Measurements from ENCODE around the gene RASIP1. TPM values are rescaled to one million over a fixed set of nuclear protein-coding genes. Genes with fewer than 3 reads are reported as not detected.

The RASIP1 gene
- total RNA-seq, 2 donors from 2014 or later = 11.6 to 12.3 TPM

DNA sequence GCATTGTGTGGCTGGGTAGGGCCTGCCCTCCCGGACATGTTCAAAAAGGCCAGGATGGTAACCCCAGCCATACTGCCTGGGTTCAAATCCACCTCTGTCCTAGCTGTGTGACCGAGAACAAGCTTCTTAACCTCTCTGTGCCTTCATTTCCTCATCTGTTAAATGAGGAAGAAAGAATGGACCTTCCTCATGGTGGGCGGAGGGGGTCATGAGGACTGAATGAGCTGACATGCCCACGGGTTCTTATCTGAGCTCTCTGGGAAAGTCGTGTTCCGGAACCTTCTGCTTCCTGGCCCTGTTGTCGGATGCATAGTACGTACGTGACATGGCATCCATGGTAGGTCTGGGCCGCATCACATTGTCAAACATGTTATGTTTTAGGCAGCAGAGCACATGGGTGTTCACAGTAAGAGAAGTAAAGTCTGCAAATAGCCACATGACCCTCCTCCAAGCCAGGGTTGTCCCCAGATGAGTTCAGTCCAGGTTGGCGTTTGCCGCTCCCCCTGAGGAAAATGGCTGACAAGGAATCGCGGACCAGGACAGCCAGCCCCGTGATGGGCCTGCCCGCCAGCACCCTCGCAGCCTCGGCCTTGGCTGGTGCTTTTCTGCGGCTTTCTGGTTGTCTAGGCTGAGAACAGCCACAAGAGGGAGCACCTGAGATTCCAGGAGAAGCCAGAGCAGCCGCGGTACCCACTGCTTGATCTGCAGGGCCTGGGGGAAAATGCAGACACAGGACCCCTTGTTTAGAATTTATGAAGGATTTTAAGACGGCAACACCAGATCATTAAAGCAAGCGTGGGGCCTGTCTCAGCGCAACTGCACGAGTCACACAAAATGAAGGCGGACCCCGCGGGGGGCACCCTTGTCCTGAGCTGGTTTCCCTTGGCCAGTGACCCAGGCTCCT is 65.2 kb downstream of the RASIP1 start:
- no peaks in the 10 kb centered on the region for H3K9me3 ChIP-seq
- peak; percentile 49 for DNase-seq (ENCODE audit: low spot score)
- peaks cover 0 to 3% of the 10 kb centered on the region in 2 donors for H3K4me1 ChIP-seq (ENCODE audit: control insufficient read depth in 1 of 2, low read depth in 2 of 2)
- peak overlapping the region; percentile 20 for H3K4me3 ChIP-seq
- peak; percentile 46 for ATAC-seq (ENCODE audit: insufficient number of reproducible peaks, low FRiP score, low read depth)
- TF ChIP-seq CTCF (IDR thresholded peaks at IDR 0.05) = peak; percentile 88
- H3K36me3 ChIP-seq = no peaks in the 10 kb centered on the region
- H3K27ac ChIP-seq = no peak overlapping the region
- H3K27me3 ChIP-seq (replicated peaks; ENCODE audit: insufficient read depth) = no peaks in the 10 kb centered on the region

DNA sequence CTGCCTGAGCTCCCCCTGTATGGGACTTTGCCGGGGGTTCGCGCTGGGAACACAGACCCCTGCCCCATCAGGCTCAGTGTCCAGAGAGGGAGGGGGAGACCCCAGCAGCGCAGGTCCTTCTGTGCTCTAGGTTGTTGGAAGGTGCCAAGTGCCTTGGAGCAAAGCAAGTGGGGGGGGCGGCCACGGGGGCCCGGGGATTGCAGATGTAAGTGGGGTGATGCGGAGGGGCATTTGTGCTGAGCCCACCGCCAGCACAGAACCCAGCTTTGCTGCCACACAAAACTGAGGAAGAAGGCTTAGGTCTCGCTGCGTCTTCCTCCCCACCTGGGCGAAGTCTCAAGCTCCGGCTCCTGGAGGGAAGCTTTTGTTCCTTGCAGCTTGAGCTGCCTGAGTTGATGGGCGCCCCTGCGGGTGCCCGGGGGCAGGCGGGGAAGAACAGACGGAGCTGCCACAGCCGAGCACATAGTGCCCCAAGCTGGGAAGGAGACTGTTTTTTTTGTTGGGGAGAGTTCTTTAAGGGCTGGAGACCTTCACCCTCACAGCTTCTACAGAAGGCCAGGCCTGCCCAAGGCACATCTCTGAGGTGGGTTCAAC is 66.1 kb downstream of the RASIP1 start:
- no peak for DNase-seq (ENCODE audit: low spot score)
- Histone ChIP-seq H3K27me3 (replicated peaks; ENCODE audit: insufficient read depth) (no peaks in the 10 kb centered on the region), H3K4me3 (no peak overlapping the region), H3K27ac (no peak overlapping the region), H3K36me3 (no peaks in the 10 kb centered on the region), H3K9me3 (no peaks in the 10 kb centered on the region), H3K4me1 (ENCODE audit: control insufficient read depth in 1 of 2, low read depth in 2 of 2) (peaks cover 0 to 3% of the 10 kb centered on the region in 2 donors)
- ATAC-seq (ENCODE audit: insufficient number of reproducible peaks, low FRiP score, low read depth) = no peak
- no peak for TF ChIP-seq CTCF (IDR thresholded peaks at IDR 0.05)

DNA sequence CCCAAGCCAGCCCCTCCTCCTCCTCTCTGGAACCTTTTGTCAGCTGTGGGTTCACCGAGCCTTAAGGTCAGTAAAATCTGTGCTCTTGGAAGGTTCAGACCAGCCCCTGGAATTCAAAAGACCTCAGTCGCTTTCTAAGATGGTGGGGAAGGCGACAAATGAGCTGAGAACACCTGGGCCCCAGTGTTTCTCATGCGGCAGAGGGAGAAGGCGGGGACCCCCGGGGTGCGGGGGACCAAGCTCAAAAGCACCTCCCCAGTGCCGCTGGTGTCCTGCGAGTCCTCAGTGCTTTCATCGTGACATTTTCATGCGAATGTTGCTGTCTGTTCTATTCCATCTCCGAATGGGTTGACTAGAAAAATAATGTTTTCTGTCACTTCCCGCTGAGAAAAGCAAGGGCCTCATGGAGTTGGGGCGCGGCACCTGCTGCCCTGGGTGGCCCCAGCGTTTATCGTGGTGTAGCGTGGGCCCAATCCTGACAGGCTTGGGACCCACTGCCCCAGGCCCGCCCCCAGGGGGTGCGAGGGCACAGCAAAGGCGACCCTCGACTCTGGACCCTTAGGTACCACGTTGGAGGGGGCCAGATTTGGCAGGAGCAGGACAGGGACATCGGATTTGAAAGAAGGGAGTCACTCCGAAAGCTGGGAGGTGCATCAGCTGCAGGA is 66.8 kb downstream of the RASIP1 start:
- Histone ChIP-seq H3K4me1 (ENCODE audit: control insufficient read depth in 1 of 2, low read depth in 2 of 2) (peaks cover 0 to 3% of the 10 kb centered on the region in 2 donors), H3K36me3 (no peaks in the 10 kb centered on the region), H3K27me3 (replicated peaks; ENCODE audit: insufficient read depth) (no peaks in the 10 kb centered on the region), H3K27ac (no peak overlapping the region), H3K4me3 (no peak overlapping the region), H3K9me3 (no peaks in the 10 kb centered on the region)
- DNase-seq (ENCODE audit: low spot score) = no peak
- ATAC-seq (ENCODE audit: insufficient number of reproducible peaks, low FRiP score, low read depth) = no peak
- no peak for TF ChIP-seq CTCF (IDR thresholded peaks at IDR 0.05)

DNA sequence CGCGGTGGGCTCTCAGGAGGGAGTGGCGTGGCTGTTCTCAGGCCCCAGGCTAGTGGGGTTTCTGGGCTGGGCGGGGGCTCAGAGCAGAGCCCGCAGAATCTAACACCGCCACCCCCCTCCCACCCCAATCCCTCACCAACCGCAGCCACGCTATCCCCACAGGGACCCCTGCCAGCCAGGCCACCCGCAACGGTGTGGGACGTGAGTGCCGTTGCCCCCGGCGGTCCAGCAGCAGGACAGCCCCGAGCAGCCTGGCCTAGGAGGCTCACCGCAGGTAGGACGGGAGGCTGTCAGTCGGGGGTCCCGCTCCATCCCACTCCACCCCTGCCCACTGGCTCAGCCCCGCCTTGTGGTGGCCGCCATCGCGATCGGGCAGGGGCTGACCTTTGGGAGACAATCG is 67.4 kb downstream of the RASIP1 start, which contains the start of gene NTN5:
NTN5 (minus strand) TSS at position 24 of the 400 bp plus-strand sequence. CDS start 2,031 bp downstream, outside the sequence.
- Histone ChIP-seq H3K27me3 (replicated peaks; ENCODE audit: insufficient read depth) (no peaks in the 10 kb centered on the region), H3K4me1 (ENCODE audit: control insufficient read depth in 1 of 2, low read depth in 2 of 2) (peaks cover 0 to 3% of the 10 kb centered on the region in 2 donors), H3K27ac (no peak within 1 kb of the TSS), H3K9me3 (no peaks in the 10 kb centered on the region), H3K36me3 (no peaks in the 10 kb centered on the region), H3K4me3 (no peak within 1 kb of the TSS)
- no peak for DNase-seq (ENCODE audit: low spot score)
- TF ChIP-seq CTCF (IDR thresholded peaks at IDR 0.05) = no peak
- ATAC-seq (ENCODE audit: insufficient number of reproducible peaks, low FRiP score, low read depth) = no peak
